Effector memory CD4-positive, alpha-beta T cell (primary cell): ENCODE data around the gene CCDC159.

Source experiments
- DNase-seq, 3 donors: peaks; one replicate each; pipeline ENCODE4 v3.0.0-alpha.2; 2020
- H3K27ac ChIP-seq: 2 replicates; pipeline ENCODE4 v1.7.0; 2013; ENCODE audit warnings: mild to moderate bottlenecking, low read length, moderate library complexity; ENCODE audit not compliant: insufficient read depth, poor library complexity, severe bottlenecking
- H3K27me3 ChIP-seq: replicated peaks from 2 replicates; pipeline ENCODE4 v1.7.0; 2013; ENCODE audit warnings: mild to moderate bottlenecking, low read length; ENCODE audit not compliant: insufficient read depth, control insufficient read depth, poor library complexity, severe bottlenecking
- H3K36me3 ChIP-seq: 2 replicates; pipeline ENCODE4 v1.7.0; 2013; ENCODE audit warnings: mild to moderate bottlenecking, low read length, moderate library complexity; ENCODE audit not compliant: control insufficient read depth, insufficient read depth
- H3K4me1 ChIP-seq: 2 replicates; pipeline ENCODE4 v1.7.0; 2013; ENCODE audit warnings: low read length, mild to moderate bottlenecking; ENCODE audit not compliant: control insufficient read depth, insufficient read depth, poor library complexity, severe bottlenecking
- H3K4me3 ChIP-seq: 2 replicates; pipeline ENCODE4 v1.7.0; 2013; ENCODE audit warnings: low read length, low read depth, mild to moderate bottlenecking; ENCODE audit not compliant: insufficient read depth, poor library complexity, severe bottlenecking
- H3K9me3 ChIP-seq: 2 replicates; pipeline ENCODE4 v1.7.0; 2013; ENCODE audit warnings: mild to moderate bottlenecking, low read length, moderate library complexity; ENCODE audit not compliant: control insufficient read depth

The CCDC159 gene

DNA sequence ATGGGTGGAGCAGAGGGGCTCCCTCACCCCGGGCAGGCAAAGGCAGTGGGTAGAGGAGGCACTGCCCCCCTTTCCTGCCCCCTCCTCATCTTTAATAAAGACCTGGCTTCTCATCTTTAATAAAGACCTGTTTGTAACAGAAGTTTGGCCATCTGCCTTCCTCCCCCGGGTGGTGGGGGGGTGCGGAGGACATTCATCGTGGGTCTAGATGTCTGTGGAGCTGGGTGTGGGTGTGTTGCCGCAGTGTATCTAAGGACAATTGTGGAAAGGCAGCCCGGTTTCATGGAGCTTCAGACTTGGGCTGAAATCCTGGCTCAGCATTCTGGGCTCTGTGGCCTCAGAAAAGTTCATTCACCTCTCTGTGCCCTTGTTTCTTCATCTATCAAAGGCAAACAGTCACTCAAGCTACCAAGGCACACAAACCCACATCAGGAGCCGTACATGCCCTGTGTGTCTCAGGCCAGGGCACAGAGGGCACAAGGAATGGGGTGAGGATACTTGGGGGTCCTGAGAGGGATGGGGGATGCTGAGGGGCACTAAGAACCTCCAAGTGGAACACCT, 19.3 kb downstream of the CCDC159 start:
- Histone ChIP-seq H3K27ac (no peak overlapping the region), H3K27me3 (no peaks in the 10 kb centered on the region)

DNA sequence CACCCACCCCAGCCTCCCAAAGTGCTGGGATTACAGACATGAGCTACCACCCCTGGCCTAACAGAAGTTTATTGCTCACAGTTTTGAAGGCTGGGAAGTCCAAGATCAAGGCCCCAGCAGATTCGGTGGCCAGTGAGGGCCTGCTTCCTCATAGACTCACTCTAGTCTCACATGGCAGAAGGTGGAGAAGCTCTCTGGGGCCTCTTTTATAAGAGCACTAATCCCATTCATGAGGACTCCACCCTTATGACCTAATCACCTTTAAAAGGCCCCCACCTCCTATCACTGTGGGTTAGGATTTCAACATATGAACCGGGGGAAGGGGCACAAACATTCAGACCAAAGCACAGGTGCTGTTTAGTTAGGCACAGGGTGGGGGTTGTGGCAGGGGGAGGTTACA, 21.2 kb downstream of the CCDC159 start:
- DNase-seq = no peak
- Histone ChIP-seq H3K36me3 (peaks cover 7% of the 10 kb centered on the region), H3K27me3 (no peaks in the 10 kb centered on the region), H3K9me3 (no peaks in the 10 kb centered on the region), H3K27ac (no peak overlapping the region), H3K4me3 (no peak overlapping the region), H3K4me1 (no peaks in the 10 kb centered on the region)

More for the DNA sequence above, 19.3 kb downstream of the CCDC159 start:
- H3K4me1 ChIP-seq = no peaks in the 10 kb centered on the region
- H3K4me3 ChIP-seq = no peak overlapping the region
- peaks cover 7% of the 10 kb centered on the region for H3K36me3 ChIP-seq
- H3K9me3 ChIP-seq = no peaks in the 10 kb centered on the region
- no peak for DNase-seq

DNA sequence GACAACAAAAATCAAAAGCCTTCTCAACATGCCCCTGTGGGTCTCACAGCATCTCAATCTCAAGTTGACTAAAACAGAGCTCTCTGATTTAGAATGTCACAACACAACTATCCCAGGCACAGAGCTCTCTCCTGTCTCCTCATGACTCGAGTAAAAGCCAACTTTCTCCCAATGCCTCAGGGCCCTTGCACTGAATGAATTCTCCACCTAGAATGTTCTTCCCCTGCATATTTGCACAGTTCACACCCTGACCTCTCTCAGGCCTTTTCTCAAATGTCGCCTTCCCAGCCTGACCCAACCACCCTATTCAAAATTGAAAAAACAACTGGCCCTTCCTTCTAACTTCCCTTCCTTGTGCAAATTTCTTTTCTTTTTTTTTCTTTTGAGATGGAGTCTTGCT, 24.4 kb downstream of the CCDC159 start:
- DNase-seq = no peak
- Histone ChIP-seq H3K36me3 (peaks cover 7% of the 10 kb centered on the region), H3K27ac (no peak overlapping the region), H3K4me3 (no peak overlapping the region), H3K9me3 (no peaks in the 10 kb centered on the region), H3K27me3 (no peaks in the 10 kb centered on the region), H3K4me1 (peaks cover 11% of the 10 kb centered on the region)

DNA sequence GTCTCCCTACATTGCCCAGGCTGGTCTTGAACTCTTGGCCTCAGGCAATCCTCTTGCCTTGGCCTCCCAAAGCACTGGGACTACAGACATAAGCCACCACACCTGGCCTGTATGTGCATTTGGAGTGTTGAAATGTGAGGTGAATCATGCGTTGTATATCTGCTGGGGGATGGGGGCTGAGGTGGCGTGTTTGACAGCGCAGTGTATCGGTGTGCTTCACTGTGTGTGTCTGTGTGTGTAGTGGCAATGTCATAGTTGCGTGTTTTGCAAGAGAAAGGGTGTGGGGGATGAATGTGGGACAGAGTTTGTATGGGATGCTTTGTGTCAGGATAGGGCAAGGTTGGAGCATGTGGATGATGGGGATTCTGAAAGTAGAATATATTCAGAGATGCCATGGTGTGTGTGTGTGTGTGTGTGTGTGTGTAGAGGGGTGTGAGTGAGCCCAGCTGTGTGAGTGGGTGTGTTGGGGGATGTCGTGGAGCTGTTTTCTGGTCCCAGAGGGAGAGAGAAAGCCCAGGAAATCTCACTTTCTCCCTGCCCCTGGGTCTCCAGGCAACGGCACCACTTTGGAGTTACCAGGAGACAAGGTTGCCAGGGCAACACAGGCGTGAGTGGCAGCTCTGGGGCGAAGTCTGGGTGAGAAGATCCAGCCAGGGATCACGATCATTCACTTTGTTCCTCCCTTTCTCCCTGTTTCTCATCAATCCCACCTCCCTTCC, 27.0 kb downstream of the CCDC159 start:
- Histone ChIP-seq H3K27me3 (no peaks in the 10 kb centered on the region), H3K9me3 (no peaks in the 10 kb centered on the region), H3K27ac (no peak overlapping the region), H3K4me1 (peaks cover 20% of the 10 kb centered on the region), H3K36me3 (peaks cover 6% of the 10 kb centered on the region), H3K4me3 (no peak overlapping the region)
- DNase-seq = no peak

DNA sequence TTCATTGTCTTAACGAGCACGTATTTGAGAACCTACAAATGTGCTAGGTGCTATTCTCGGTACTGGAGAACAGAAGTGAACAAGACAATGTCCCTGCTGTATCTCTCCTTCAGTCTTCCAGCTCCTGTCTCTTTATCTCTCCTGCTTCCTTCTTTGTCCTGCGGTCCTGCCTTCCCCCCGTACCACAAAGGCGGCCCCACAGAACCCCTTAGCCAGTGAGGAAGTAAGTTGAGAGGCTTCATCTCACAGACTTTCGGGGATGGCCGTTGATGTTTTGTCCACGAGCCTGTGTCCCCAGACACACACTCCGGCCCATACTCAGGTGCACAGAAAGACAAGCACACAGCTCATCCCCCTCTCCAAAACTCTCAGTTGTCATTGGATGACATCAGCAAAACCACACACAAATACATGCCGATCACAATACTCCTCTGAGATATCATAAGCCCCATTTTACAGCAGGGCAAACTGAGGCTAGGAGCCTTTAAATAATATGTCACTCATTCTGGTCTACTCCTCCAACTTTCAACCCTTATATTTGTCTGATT, 27.6 kb downstream of the CCDC159 start:
- Histone ChIP-seq H3K27ac (peak overlapping the region; percentile 93), H3K4me1 (peaks cover 20% of the 10 kb centered on the region), H3K27me3 (no peaks in the 10 kb centered on the region), H3K9me3 (no peaks in the 10 kb centered on the region), H3K36me3 (peaks cover 6% of the 10 kb centered on the region), H3K4me3 (peak overlapping the region; percentile 61)
- DNase-seq = no peak

DNA sequence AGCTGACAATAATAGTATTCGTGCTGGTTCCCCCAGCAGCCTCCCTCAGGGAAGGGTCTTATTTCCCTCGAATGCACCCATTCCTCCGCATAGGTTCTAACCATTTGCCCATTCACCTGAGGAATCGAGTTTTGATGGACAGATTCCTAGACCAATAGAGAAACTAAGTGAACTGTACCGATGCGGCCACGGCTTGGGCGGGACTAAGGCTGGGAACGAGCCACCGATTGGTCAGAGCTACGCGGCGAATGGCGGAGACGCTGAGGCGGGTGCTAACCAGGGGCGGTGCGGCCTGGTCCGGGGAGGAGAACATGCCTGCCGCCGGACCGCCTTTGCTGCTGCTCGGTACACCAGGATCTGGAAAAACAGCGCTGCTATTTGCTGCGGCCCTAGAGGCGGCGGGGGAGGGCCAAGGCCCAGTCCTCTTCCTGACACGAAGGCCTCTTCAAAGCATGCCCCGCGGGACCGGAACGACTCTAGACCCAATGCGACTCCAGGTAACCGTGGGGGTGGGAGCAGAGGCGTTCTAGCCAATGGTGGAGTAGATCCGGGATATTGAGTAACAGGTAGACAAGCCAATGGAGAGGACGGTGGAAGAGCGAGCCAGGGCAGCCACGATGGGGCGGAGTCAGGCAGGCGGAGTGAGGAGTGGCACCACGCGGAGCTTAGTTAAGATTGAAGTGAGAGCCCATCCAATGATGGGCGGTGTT, 28.3 kb downstream of the CCDC159 start, which contains the start of gene SWSAP1:
SWSAP1 (plus strand) TSS at position 234 of the 710 bp plus-strand sequence; CDS start at position 249, 15 bp downstream.
- Histone ChIP-seq H3K4me3 (peak within 1 kb of the TSS; percentile 61), H3K9me3 (no peaks in the 10 kb centered on the region), H3K27ac (peak within 1 kb of the TSS; percentile 93), H3K36me3 (peaks cover 6% of the 10 kb centered on the region), H3K4me1 (peaks cover 20% of the 10 kb centered on the region), H3K27me3 (no peaks in the 10 kb centered on the region)
- DNase-seq = peak; percentile 94 to 96 (median 96)

DNA sequence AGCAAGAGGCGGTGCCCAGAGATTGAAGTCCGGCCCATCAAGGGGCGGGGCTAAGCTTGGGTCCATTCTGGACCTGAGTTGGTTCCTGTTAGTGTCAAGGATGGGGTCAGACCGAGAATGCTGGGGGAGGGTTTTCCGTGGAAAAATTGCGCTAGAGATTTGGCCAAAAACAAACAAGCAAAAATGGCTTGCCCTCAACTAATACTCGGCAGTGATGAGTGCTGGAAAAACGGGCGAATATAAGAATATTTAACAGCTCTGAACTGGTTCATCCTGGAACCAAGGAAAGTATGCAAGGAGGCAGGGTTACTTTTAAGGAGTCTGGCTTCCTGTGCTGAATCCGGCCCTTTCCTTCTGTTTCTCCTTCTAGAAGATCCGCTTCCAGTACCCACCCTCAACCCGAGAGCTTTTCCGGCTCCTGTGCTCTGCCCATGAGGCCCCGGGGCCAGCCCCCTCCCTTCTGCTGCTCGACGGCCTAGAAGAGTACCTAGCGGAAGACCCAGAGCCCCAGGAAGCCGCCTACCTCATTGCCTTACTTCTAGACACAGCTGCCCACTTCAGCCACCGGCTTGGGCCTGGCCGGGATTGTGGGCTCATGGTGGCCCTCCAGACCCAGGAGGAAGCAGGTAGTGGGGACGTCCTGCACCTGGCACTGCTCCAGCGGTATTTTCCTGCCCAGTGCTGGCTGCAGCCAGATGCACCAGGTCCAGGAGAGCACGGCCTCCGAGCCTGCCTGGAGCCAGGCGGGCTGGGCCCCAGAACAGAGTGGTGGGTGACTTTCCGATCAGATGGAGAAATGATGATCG, 29.0 kb downstream of the CCDC159 start:
- Histone ChIP-seq H3K9me3 (no peaks in the 10 kb centered on the region), H3K27ac (peak overlapping the region; percentile 93), H3K27me3 (no peaks in the 10 kb centered on the region), H3K4me3 (peak overlapping the region; percentile 61), H3K4me1 (peaks cover 25% of the 10 kb centered on the region), H3K36me3 (peaks cover 6% of the 10 kb centered on the region)
- peak; percentile 46 to 65 (median 60) for DNase-seq

DNA sequence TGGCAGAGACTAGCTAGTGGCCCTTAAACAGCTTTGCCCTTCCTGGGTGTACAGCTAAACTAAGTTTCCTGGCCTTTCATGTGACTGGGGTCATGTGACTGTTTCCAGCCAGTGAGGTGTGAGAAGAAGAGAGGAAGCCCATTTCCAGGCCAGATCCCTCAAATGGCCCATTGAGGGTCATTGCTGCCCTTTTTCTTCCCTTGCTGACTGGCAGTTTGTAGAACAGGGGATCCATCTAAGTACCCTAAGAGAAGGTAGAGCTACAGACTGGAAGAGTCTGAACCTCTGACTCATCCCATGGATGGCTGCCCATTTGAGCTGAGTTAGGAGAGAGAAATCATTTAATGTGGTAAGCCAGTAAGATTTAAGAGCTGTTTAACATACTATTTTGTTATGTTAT, 30.9 kb downstream of the CCDC159 start:
- no peak overlapping the region for H3K27ac ChIP-seq

DNA sequence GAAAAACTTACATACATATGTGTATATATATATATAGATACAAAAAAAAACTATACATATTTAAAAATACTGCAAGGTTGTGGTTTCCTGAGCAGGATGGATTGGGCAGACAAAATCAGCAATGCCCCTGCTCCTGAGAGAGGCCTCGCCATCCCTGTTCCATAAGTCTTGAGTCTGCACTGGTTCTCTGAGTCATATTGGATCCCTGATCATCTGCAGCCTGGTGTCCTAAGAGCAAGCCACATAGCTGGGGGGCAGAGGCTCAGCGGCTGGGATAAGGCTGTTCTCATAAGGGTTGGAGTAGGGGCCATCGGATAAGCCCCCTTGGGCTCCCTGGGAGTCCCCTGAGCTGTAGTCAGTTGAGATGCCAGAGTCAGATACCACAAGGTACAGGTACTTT, 31.4 kb downstream of the CCDC159 start:
- Histone ChIP-seq H3K9me3 (no peaks in the 10 kb centered on the region), H3K27me3 (peaks cover 1% of the 10 kb centered on the region), H3K36me3 (peaks cover 6% of the 10 kb centered on the region), H3K27ac (no peak overlapping the region), H3K4me3 (no peak overlapping the region), H3K4me1 (peaks cover 32% of the 10 kb centered on the region)
- DNase-seq = no peak

More for the DNA sequence above, 30.9 kb downstream of the CCDC159 start:
- H3K9me3 ChIP-seq = no peaks in the 10 kb centered on the region
- H3K27me3 ChIP-seq = no peaks in the 10 kb centered on the region
- peaks cover 31% of the 10 kb centered on the region for H3K4me1 ChIP-seq
- no peak for DNase-seq
- H3K4me3 ChIP-seq = no peak overlapping the region
- peaks cover 6% of the 10 kb centered on the region for H3K36me3 ChIP-seq
